ENCODE results near the gene C9.

- TF ChIP-seq CTCF (IDR thresholded peaks at IDR 0.05): no peak
- no peak for TF ChIP-seq POLR2A (IDR thresholded peaks at IDR 0.05)
- no peak for TF ChIP-seq EP300 (IDR thresholded peaks at IDR 0.05; ENCODE audit: low read depth)
Observed at GRCh38 chr5:39399135-39400036, 35.1 kb upstream of the C9 start.

All from transverse colon (tissue), 3 donors.